ENCODE data around the gene ZNF385B.

- TF ChIP-seq SP1 (IDR thresholded peaks at IDR 0.05) (no peak), JUND (IDR thresholded peaks at IDR 0.05) (no peak), CTCF (IDR thresholded peaks at IDR 0.05; ENCODE audit: low read depth, low read length, missing input control) (no peak), ZBTB33 (IDR thresholded peaks at IDR 0.05) (no peak), TAF1 (conservative IDR thresholded peaks at IDR 0.05) (no peak), ATF3 (IDR thresholded peaks at IDR 0.05) (no peak), RAD21 (IDR thresholded peaks at IDR 0.05) (no peak), YY1 (IDR thresholded peaks at IDR 0.05) (no peak)
- TF ChIP-seq, protein P1, sequence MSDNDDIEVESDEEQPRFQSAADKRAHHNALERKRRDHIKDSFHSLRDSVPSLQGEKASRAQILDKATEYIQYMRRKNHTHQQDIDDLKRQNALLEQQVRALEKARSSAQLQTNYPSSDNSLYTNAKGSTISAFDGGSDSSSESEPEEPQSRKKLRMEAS (IDR thresholded peaks at IDR 0.05): no peak
- TF ChIP-seq, protein P2, sequence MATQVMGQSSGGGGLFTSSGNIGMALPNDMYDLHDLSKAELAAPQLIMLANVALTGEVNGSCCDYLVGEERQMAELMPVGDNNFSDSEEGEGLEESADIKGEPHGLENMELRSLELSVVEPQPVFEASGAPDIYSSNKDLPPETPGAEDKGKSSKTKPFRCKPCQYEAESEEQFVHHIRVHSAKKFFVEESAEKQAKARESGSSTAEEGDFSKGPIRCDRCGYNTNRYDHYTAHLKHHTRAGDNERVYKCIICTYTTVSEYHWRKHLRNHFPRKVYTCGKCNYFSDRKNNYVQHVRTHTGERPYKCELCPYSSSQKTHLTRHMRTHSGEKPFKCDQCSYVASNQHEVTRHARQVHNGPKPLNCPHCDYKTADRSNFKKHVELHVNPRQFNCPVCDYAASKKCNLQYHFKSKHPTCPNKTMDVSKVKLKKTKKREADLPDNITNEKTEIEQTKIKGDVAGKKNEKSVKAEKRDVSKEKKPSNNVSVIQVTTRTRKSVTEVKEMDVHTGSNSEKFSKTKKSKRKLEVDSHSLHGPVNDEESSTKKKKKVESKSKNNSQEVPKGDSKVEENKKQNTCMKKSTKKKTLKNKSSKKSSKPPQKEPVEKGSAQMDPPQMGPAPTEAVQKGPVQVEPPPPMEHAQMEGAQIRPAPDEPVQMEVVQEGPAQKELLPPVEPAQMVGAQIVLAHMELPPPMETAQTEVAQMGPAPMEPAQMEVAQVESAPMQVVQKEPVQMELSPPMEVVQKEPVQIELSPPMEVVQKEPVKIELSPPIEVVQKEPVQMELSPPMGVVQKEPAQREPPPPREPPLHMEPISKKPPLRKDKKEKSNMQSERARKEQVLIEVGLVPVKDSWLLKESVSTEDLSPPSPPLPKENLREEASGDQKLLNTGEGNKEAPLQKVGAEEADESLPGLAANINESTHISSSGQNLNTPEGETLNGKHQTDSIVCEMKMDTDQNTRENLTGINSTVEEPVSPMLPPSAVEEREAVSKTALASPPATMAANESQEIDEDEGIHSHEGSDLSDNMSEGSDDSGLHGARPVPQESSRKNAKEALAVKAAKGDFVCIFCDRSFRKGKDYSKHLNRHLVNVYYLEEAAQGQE (IDR thresholded peaks at IDR 0.05): no peak
Observed at GRCh38 chr2:179861416-179862067, at the start of gene ZNF385B.
